H9 (cell line): ENCODE results near the gene AK9. TPM values are rescaled to one million over a fixed set of nuclear protein-coding genes. Genes with fewer than 3 reads are reported as not detected.
A peak's percentile ranks its signal among the peaks of the same experiment; 100 is the strongest.

ENCODE experiments used
- DNase-seq: peaks from one replicate; pipeline ENCODE4 v3.0.0-alpha.2; 2017
- H2AFZ ChIP-seq: one replicate; pipeline ENCODE4 v1.6.1; 2013; ENCODE audit warnings: mild to moderate bottlenecking, low read length, control low read depth, moderate library complexity
- H2AK5ac ChIP-seq: 2 replicates; pipeline ENCODE4 v1.6.1; 2013; ENCODE audit warnings: low read length, control low read depth, mixed read lengths; ENCODE audit not compliant: insufficient read length
- H2BK120ac ChIP-seq: one replicate; pipeline ENCODE4 v1.6.1; 2013; ENCODE audit warnings: low read depth, mild to moderate bottlenecking, low read length, control low read depth, inconsistent platforms; ENCODE audit not compliant: poor library complexity, severe bottlenecking
- H2BK12ac ChIP-seq: 2 replicates; pipeline ENCODE4 v1.6.1; 2013; ENCODE audit warnings: low read length, control low read depth, mixed read lengths, low read depth; ENCODE audit not compliant: insufficient read length
- H2BK15ac ChIP-seq: 2 replicates; pipeline ENCODE4 v1.6.1; 2013; ENCODE audit warnings: low read depth, low read length, control low read depth
- H2BK20ac ChIP-seq: one replicate; pipeline ENCODE4 v1.6.1; 2013; ENCODE audit warnings: low read depth, mild to moderate bottlenecking, low read length, control low read depth, inconsistent platforms; ENCODE audit not compliant: poor library complexity, severe bottlenecking
- H2BK5ac ChIP-seq: 2 replicates; pipeline ENCODE4 v1.6.1; 2013; ENCODE audit warnings: low read length, control low read depth, mixed read lengths; ENCODE audit not compliant: insufficient read length
- H3K14ac ChIP-seq: 2 replicates; pipeline ENCODE4 v1.6.1; 2013; ENCODE audit warnings: low read length, control low read depth; ENCODE audit not compliant: insufficient read depth
- H3K18ac ChIP-seq: 2 replicates; pipeline ENCODE4 v1.6.1; 2013; ENCODE audit warnings: low read depth, mild to moderate bottlenecking, mixed read lengths, low read length, control low read depth; ENCODE audit not compliant: insufficient read length
- H3K23ac ChIP-seq: 2 replicates; pipeline ENCODE4 v1.6.1; 2013; ENCODE audit warnings: low read length, control low read depth, mixed read lengths, low read depth; ENCODE audit not compliant: insufficient read length
- H3K23me2 ChIP-seq: 2 replicates; pipeline ENCODE4 v1.6.1; 2013; ENCODE audit warnings: low read depth, mild to moderate bottlenecking, mixed read lengths, low read length, control low read depth; ENCODE audit not compliant: insufficient read length, poor library complexity, severe bottlenecking
- H3K27ac ChIP-seq: 2 replicates; pipeline ENCODE4 v1.5.1; 2013; ENCODE audit warnings: low read length, control low read depth, mixed read lengths, low read depth; ENCODE audit not compliant: insufficient read length
- H3K27me3 ChIP-seq: 2 replicates; pipeline ENCODE4 v1.6.1; 2013; ENCODE audit warnings: low read length, control low read depth, inconsistent platforms; ENCODE audit not compliant: insufficient read depth
- H3K4ac ChIP-seq: 2 replicates; pipeline ENCODE4 v1.6.1; 2013; ENCODE audit warnings: low read depth, mild to moderate bottlenecking, control low read depth, inconsistent platforms, low read length, moderate library complexity
- H3K4me1 ChIP-seq: 2 replicates; pipeline ENCODE4 v1.6.1; 2013; ENCODE audit warnings: low read length, control low read depth, inconsistent platforms; ENCODE audit not compliant: insufficient read depth
- H3K4me2 ChIP-seq: 2 replicates; pipeline ENCODE4 v1.6.1; 2013; ENCODE audit warnings: low read length, control low read depth, mixed read lengths; ENCODE audit not compliant: insufficient read length, insufficient read depth
- H3K56ac ChIP-seq: 2 replicates; pipeline ENCODE4 v1.6.1; 2013; ENCODE audit warnings: low read depth, mild to moderate bottlenecking, mixed read lengths, low read length, control low read depth; ENCODE audit not compliant: insufficient read length
- H3K79me1 ChIP-seq: 2 replicates; pipeline ENCODE4 v1.6.1; 2013; ENCODE audit warnings: low read depth, mild to moderate bottlenecking, moderate library complexity, low read length, control low read depth, inconsistent platforms; ENCODE audit not compliant: insufficient read depth, poor library complexity, severe bottlenecking
- H3K79me2 ChIP-seq: 2 replicates; pipeline ENCODE4 v1.6.1; 2013; ENCODE audit warnings: low read length, control low read depth, inconsistent platforms; ENCODE audit not compliant: insufficient read depth
- H3K9ac ChIP-seq: 2 replicates; pipeline ENCODE4 v1.6.1; 2013; ENCODE audit warnings: low read length, control low read depth, mixed read lengths; ENCODE audit not compliant: insufficient read length; ENCODE audit errors: extremely low read depth
- H3K9me3 ChIP-seq: one replicate; pipeline ENCODE4 v1.6.1; 2013; ENCODE audit warnings: low read depth, low read length, inconsistent platforms; ENCODE audit not compliant: control insufficient read depth
- H3T11ph ChIP-seq: one replicate; pipeline ENCODE4 v1.6.1; 2013; ENCODE audit warnings: mild to moderate bottlenecking, low read length, control low read depth, inconsistent platforms
- H4K20me1 ChIP-seq: one replicate; pipeline ENCODE4 v1.6.1; 2013; ENCODE audit not compliant: control insufficient read depth, insufficient read length, insufficient read depth
- H4K5ac ChIP-seq: 2 replicates; pipeline ENCODE4 v1.6.1; 2013; ENCODE audit warnings: low read depth, mild to moderate bottlenecking, mixed read lengths, low read length, control low read depth; ENCODE audit not compliant: insufficient read length
- H4K8ac ChIP-seq: replicated peaks from 2 replicates; pipeline ENCODE4 v1.6.1; 2013; ENCODE audit warnings: low read length, control low read depth, mixed read lengths, low read depth; ENCODE audit not compliant: insufficient read length
- H4K91ac ChIP-seq: 2 replicates; pipeline ENCODE4 v1.6.1; 2013; ENCODE audit warnings: low read depth, mild to moderate bottlenecking, moderate library complexity, mixed read lengths, low read length, control low read depth; ENCODE audit not compliant: insufficient read length
- H3K27ac Mint-ChIP-seq, 3 experiments: 2 replicates in 2 of 3; 3 replicates in 1 of 3; pipeline ENCODE4 v1.8.0; 2020 to 2021; ENCODE audit warnings: mixed read lengths in 3 of 3, mild to moderate bottlenecking in 1 of 3, moderate library complexity in 1 of 3
- H3K27me3 Mint-ChIP-seq: 2 replicates; pipeline ENCODE4 v1.8.0; 2021; ENCODE audit warnings: low read depth, mild to moderate bottlenecking, moderate library complexity, mixed read lengths
- H3K36me3 Mint-ChIP-seq, 3 experiments: 2 replicates in 2 of 3; 3 replicates in 1 of 3; pipeline ENCODE4 v1.8.0; 2020 to 2021; ENCODE audit warnings: low read depth in 3 of 3, mixed read lengths in 3 of 3; ENCODE audit not compliant: insufficient read depth in 1 of 3
- H3K4me1 Mint-ChIP-seq, 2 experiments: 2 replicates each; pipeline ENCODE4 v1.8.0; 2020; ENCODE audit warnings: mixed read lengths in 2 of 2
- H3K4me3 Mint-ChIP-seq, 2 experiments: 2 replicates in 1 of 2; 3 replicates in 1 of 2; pipeline ENCODE4 v1.8.0; 2020 to 2021; ENCODE audit warnings: mild to moderate bottlenecking in 2 of 2, mixed read lengths in 2 of 2, moderate library complexity in 1 of 2
- H3K9me3 Mint-ChIP-seq, 2 experiments: 2 replicates in 1 of 2; 3 replicates in 1 of 2; pipeline ENCODE4 v1.8.0; 2020; ENCODE audit warnings: mild to moderate bottlenecking in 2 of 2, mixed read lengths in 2 of 2, moderate library complexity in 1 of 2
- WGBS: extraction: QIAGEN DNeasy Blood & Tissue Kit; methylation state at CpG from one replicate; pipeline ENCODE4 v1.1.7; 2013; ENCODE audit warnings: missing lambda C conversion rate, low lambda C conversion rate, mixed read lengths; ENCODE audit not compliant: insufficient read length; ENCODE audit errors: extremely low coverage; 5-methylcytosine and 5-hydroxymethylcytosine counted together
- total RNA-seq: library from RNA; stranded (reverse); gene quantifications from 2 replicates; pipeline ENCODE4 v1.2.1, GENCODE V29; 2021
- TF ChIP-seq, protein P1 (sequence below): fragments of 200-600 bp; sonication (generic); conservative IDR thresholded peaks from 3 replicates; pipeline ENCODE4 v1.8.0; 2021; ENCODE audit warnings: antibody characterized with exemption, mild to moderate bottlenecking

Gene AK9
- total RNA-seq, 1 experiment from 2014 or later = 2.3 TPM

DNA sequence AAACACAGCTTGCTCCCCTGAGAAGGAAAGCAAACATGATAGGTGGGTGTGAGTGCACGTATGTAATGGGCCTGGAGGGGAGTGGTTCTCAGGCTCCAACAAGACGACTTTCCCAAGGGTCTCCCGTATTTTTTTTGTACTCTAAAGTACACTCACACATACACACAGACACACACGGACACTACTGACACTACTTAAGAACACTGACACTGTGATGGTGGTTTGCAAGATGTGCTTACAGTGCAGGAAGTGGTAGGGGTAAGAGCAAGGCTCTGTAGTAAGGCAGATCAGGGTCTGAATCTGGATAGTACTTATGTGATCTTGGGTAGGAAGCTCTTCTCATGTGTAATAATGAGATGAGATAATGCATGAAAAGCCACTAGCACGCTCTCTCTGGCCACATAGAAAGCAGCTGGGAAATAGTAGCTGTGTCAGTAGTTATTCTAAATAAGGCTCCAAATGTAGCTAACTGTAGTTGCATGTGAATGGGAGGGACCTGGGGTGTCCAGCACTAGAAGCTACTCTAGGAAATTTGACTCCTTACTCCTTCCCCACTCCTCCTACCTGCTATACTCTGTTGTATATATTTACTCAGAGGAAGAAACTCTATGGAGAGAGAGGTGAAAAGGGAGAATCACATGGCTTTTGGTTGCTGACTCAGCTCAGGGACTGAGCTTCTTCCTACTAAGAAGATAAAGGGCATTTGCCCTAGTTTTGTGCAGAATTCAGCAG, 199.6 kb downstream of the AK9 start:
- no peak overlapping the region for H4K5ac ChIP-seq
- Mint-ChIP-seq H3K9me3 (no peaks in the 10 kb centered on the region; a peak in 1 of 5 replicates), H3K4me3 (peak overlapping the region in 1 of 2 experiments; percentile 29; a peak in 3 of 5 replicates), H3K27ac (peak overlapping the region in 2 of 3 experiments; percentile 87 to 90; a peak in 5 of 7 replicates), H3K36me3 (peaks cover 0 to 5% (median 0%) of the 10 kb centered on the region in 3 experiments; a peak in 1 of 7 replicates), H3K4me1 (peaks cover 48 to 50% of the 10 kb centered on the region in 2 experiments), H3K27me3 (no peaks in the 10 kb centered on the region)
- H3K9me3 ChIP-seq = no peaks in the 10 kb centered on the region
- WGBS = no CpG with 5 or more reads among the region's 5 CpGs
- no peak overlapping the region for H3K18ac ChIP-seq
- H3K27me3 ChIP-seq = no peaks in the 10 kb centered on the region
- H4K8ac ChIP-seq = no peak overlapping the region
- TF ChIP-seq, protein P1, sequence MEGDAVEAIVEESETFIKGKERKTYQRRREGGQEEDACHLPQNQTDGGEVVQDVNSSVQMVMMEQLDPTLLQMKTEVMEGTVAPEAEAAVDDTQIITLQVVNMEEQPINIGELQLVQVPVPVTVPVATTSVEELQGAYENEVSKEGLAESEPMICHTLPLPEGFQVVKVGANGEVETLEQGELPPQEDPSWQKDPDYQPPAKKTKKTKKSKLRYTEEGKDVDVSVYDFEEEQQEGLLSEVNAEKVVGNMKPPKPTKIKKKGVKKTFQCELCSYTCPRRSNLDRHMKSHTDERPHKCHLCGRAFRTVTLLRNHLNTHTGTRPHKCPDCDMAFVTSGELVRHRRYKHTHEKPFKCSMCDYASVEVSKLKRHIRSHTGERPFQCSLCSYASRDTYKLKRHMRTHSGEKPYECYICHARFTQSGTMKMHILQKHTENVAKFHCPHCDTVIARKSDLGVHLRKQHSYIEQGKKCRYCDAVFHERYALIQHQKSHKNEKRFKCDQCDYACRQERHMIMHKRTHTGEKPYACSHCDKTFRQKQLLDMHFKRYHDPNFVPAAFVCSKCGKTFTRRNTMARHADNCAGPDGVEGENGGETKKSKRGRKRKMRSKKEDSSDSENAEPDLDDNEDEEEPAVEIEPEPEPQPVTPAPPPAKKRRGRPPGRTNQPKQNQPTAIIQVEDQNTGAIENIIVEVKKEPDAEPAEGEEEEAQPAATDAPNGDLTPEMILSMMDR = no peak
- H3K9ac ChIP-seq = no peak overlapping the region
- H2BK20ac ChIP-seq = no peak overlapping the region
- no peak overlapping the region for H3K4ac ChIP-seq
- no peak for DNase-seq
- H2BK15ac ChIP-seq = no peak overlapping the region
- H3K56ac ChIP-seq = no peak overlapping the region
- no peak overlapping the region for H3K23ac ChIP-seq
- no peaks in the 10 kb centered on the region for H3K79me1 ChIP-seq
- H3K27ac ChIP-seq = no peak overlapping the region
- H3K14ac ChIP-seq = no peak overlapping the region; the same call in 1 of the 2 replicates
- H4K20me1 ChIP-seq = no peaks in the 10 kb centered on the region
- H4K91ac ChIP-seq = no peak overlapping the region
- H3K23me2 ChIP-seq = no peaks in the 10 kb centered on the region
- peaks cover 11% of the 10 kb centered on the region for H3K4me1 ChIP-seq
- H2BK120ac ChIP-seq = no peak overlapping the region
- no peaks in the 10 kb centered on the region for H3K79me2 ChIP-seq
- H3K4me2 ChIP-seq = peak overlapping the region; percentile 22
- H2BK5ac ChIP-seq = no peak overlapping the region
- H2BK12ac ChIP-seq = no peak overlapping the region
- H2AFZ ChIP-seq = peak overlapping the region; percentile 82
- H3T11ph ChIP-seq = no peak overlapping the region
- no peak overlapping the region for H2AK5ac ChIP-seq
